Subcutaneous adipose tissue (tissue), 4 donors: ENCODE measurements around the gene GCH1. TPM values are rescaled to one million over a fixed set of nuclear protein-coding genes. Genes with fewer than 3 reads are reported as not detected.

ENCODE experiments used
- total RNA-seq, 4 donors: library from RNA; depleted of rRNA; stranded (reverse); fragments of >200 nt; gene quantifications; one replicate each; pipeline ENCODE4 v1.1.0, GENCODE V29; 2016
- TF ChIP-seq, protein P1 (sequence below): fragments of 450-650 bp; IDR thresholded peaks from one replicate; pipeline ENCODE4 v1.5.1; 2016; ENCODE audit warnings: low read depth, mild to moderate bottlenecking, control low read depth, antibody characterized with exemption, moderate library complexity

GCH1 gene
- total RNA-seq, 4 donors from 2014 or later, result 2.6 to 7.6 (median 4.9) TPM

DNA sequence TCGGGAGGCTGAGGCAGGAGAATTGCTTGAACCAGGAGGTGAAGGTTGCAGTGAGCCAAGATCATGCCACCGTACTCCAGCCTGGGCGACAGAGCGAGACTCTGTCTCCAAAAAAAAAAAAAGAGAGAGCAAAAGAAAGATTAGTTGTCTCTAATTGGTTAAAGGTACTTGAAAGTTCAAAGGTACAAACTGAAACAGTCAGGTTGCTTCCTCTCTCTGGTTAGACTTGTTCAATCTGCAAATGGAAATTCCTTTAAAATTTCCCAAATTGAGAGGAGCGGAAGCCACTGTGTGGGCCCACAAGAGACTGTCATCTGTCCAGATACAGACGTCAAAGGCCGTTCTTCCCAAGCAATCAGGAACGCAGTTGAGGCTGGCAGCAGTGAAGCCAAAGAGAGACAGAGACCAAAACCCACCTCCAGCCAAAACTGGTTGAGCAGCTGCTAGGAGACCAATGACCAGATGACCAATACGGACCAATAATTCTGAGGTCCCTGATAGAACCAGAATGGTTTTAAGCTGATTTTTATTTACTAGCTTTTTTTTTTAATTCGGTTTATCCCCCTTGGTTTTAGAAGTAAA is 63.6 kb downstream of the GCH1 start:
- TF ChIP-seq, protein P1, sequence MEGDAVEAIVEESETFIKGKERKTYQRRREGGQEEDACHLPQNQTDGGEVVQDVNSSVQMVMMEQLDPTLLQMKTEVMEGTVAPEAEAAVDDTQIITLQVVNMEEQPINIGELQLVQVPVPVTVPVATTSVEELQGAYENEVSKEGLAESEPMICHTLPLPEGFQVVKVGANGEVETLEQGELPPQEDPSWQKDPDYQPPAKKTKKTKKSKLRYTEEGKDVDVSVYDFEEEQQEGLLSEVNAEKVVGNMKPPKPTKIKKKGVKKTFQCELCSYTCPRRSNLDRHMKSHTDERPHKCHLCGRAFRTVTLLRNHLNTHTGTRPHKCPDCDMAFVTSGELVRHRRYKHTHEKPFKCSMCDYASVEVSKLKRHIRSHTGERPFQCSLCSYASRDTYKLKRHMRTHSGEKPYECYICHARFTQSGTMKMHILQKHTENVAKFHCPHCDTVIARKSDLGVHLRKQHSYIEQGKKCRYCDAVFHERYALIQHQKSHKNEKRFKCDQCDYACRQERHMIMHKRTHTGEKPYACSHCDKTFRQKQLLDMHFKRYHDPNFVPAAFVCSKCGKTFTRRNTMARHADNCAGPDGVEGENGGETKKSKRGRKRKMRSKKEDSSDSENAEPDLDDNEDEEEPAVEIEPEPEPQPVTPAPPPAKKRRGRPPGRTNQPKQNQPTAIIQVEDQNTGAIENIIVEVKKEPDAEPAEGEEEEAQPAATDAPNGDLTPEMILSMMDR, result no peak

DNA sequence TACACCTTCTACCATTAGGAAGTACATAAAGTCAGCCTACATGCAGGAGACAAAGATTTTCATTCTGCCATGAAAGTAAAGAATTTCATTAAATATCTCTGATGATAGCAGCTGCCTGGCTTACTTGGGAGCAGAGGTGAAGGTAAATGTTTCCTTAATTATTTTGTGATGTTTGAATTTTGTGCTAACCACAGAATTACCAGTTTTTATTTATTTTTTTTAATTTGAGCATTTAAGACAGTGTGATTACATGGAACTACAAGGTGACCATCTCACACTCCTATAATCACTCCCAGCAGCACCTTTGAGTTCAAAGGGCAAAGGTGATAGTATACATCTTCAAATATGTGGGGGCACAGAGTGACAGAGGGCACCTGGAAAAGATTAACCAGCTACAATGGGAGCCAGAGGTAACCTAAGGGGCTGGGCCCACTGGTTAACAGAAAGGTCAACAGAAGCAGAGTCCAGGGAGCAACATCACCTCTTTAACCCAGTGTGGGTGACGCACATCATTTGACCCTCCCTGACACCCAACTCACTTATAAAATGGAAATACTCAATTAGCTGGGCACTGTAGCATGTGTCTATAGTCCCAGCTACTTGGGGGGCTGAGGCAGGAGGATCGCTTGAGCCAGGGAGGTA is 65.0 kb downstream of the GCH1 start:
- TF ChIP-seq, protein P1, result no peak

DNA sequence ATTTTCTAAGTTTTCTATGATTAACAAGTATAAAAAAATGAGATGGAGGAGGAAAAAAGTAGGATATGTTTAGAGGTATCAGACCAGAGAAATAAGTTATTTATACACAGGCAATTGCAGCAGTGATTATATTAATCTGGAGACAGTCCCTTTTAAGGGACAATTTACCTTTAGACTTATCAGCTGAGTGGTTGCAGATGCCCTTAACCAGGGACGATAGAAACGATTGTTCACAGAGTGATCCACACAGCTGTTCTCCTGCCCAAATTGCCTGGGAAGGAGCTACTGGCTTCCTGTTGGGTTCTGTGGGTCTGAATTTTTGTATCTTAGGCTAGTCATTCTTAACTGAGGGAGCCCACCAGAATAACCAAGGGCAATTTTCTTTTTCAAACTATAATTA is 66.4 kb downstream of the GCH1 start:
- TF ChIP-seq, protein P1, result no peak

DNA sequence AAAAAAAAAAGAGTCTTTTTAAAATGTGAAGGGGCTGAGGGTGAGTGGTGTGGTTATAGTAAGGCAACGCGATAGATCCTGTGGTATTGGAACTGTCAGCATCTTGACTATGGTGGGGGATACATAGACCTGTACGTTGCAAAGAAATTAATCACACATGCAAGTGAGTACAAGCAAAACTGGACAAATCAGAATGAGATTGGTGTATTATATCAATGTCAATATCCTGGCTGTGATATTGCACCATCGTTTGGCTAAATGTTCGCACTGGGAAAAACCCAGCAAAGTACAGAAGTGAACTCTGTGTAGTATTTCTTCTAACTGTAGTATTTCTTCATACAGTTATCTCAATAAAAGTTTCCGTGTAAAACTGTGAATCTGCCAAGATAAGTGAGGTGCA is 67.9 kb downstream of the GCH1 start:
- TF ChIP-seq, protein P1, result no peak

DNA sequence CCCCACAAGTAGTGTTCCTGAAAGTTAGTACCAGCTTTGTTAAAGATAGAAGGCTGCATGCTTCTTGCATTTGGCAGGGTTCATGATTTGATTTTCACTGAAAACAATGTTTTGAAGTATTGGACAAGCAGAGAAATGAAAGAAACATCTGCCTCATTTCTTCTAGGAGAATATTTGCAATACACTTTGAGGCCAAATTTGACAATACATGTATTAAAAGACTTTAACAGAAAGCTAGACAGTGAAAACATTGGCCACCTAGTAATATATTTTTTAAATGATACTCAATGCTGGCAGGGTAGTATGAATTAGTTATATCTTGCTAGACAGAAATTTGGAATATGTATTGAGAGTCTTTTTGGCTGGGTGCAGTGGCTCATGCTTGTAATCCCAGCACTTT is 68.5 kb downstream of the GCH1 start:
- TF ChIP-seq, protein P1, result no peak

DNA sequence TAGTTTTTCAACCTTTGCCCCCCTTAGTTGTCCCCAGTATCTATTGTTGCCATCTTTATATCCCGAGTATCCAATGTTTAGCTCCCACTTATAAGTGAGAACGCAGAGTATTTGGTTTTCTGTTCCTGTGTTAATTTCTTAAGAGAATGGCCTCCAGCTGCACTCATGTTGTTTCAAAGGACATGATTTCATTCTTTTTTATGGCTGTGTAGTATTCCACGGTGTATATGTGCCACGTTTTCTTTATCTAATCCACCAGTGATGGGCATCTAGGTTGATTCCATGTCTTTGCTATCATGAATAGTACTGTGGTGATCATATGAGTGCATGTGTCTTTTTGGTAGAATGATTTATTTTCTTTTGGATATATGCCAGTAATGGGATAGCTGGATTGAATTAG is 72.0 kb downstream of the GCH1 start:
- TF ChIP-seq, protein P1, result no peak

DNA sequence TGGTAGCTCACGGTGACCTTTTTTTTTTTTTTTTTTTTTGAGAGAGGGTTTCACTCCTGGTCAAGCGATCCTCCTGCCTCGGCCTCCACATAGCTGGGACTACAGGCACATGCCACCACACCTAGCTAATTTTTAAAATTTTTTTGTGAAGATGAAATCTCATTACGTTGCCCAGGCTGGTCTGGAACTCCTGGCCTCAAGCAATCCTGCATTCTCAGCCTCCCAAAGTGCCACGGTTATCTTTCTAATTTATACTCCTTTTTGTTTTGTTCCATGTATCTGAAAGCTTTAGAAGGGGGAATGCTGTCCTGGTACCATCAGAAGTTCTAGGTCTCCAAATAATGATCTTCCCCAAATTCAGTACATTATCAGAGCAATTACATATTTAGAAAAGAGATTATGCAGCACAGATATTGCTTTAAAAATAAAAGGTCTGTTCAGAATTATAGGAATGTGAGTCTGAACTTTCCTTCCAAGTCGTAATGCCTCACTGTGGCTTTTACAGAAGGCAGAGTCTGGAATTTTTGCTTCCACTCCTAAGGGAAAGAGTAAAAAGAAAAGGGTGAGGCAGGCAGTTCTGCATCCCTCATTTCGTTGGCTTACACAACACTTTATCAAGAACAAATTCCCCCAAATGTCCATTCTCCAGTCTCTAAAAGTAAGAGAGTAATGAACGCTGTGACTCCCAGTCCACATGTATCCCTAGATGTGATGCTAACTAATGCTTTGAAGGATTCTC is 73.0 kb downstream of the GCH1 start:
- TF ChIP-seq, protein P1, result no peak
